Measurements from ENCODE around the gene GRIFIN.

- TF ChIP-seq CTCF (conservative IDR thresholded peaks at IDR 0.05) (no peak), ZFX (IDR thresholded peaks at IDR 0.05) (no peak)
Measured at GRCh38 chr7:2445047-2445446, 31.2 kb downstream of the GRIFIN start.
